ENCODE results near the gene MEIKIN. TPM values are rescaled to one million over a fixed set of nuclear protein-coding genes. Genes with fewer than 3 reads are reported as not detected.

The MEIKIN gene
- total and polyA plus RNA-seq, 12 donors: 0.09 TPM; not detected in 11

DNA sequence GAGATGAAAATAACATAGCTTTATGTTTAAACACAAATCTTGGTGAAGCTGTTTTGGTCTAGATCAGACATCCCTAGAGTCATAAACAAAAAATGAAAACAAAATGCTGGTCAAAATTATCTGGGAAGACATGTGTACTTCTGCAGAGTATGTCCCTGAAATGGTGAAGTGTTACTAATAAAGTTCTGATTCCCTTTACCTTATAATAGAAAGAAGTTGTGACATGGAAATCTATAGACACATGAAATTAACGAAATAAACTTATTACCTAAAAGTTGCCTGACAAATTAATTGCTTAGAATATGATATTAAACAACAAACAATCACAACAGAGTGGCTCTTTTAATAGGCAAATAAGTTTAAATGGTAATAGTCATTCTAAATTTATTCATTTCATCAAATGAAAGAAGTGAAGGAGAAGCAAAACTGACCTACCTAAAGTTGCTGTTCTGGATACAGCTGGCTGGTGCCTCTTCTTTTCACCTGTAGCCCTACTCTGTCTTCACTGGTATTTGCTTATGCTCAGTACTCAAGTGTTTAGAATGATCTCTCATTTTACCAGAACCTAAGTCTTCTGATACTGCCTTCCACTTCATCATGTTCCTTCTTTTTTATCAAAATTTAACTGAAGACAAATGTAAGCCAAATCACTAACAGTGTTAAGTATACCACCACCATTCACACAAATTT, 187.5 kb downstream of the MEIKIN start:
- DNase-seq (no peak), ATAC-seq (peak in 5 of 8 donors; percentile 20 to 43 (median 31))
- TF ChIP-seq CTCF (IDR thresholded peaks at IDR 0.05): no peak
- Histone ChIP-seq H3K4me3 (no peak overlapping the region), H3K9me3 (no peaks in the 10 kb centered on the region), H3K4me1 (peaks cover 0 to 80% (median 46%) of the 10 kb centered on the region in 9 donors), H3K36me3 (no peaks in the 10 kb centered on the region), H3K27ac (peak overlapping the region in 9 of 10 donors; percentile 11 to 81 (median 72)), H3K27me3 (no peaks in the 10 kb centered on the region)
- 83 to 86% methylated on average over 1 of the region's 1 CpG for WGBS, 2 donors
- intact Hi-C loops (cut with DNase I): no loop called here

Other genes starting within 250 kb of the MEIKIN start
- 10 to 100 TPM; 24.2 to 41.7 (median 34.1) TPM for gene FNIP1, start 148.6 kb downstream of the MEIKIN start, total RNA-seq
- 1 to 10 TPM; 2.8 to 6.1 TPM for gene FNIP1, start 148.6 kb downstream of the MEIKIN start, polyA plus RNA-seq
- 1 to 10 TPM; 2.1 to 4.5 (median 3.0) TPM for gene ACSL6, start 66.0 kb upstream of the MEIKIN start, total RNA-seq
- gene ACSL6, start 66.0 kb upstream of the MEIKIN start, polyA plus RNA-seq: 1 to 10 TPM in 1 of 2 donors, under 1 TPM in 1; 0.26 to 7.0 TPM
- not detected for gene IL3, start 115.0 kb upstream of the MEIKIN start, total RNA-seq
- gene IL3, start 115.0 kb upstream of the MEIKIN start, polyA plus RNA-seq: not detected
- not detected for gene CSF2, start 128.1 kb upstream of the MEIKIN start, total RNA-seq
- gene CSF2, start 128.1 kb upstream of the MEIKIN start, polyA plus RNA-seq: not detected

Measured in heart right ventricle (tissue), 16 donors.